Ovary (tissue), 9 donors: ENCODE results near the gene NTN5. TPM values are rescaled to one million over a fixed set of nuclear protein-coding genes. Genes with fewer than 3 reads are reported as not detected.
"Not testable (repeated sequence)": the region's sequence is repeated elsewhere in the genome, so short reads cannot be mapped to it uniquely, and the experiment has no call there.

Experiments
- DNase-seq, 5 donors: peaks; one replicate each; pipeline ENCODE4 v3.0.0-alpha.2; 2019 to 2020
- H3K27ac ChIP-seq, 2 donors: fragments of 200-600 bp; one replicate each; pipeline versions ENCODE4 v1.5.1 to v1.8.0; 2019 to 2022
- H3K27me3 ChIP-seq: fragments of 200-600 bp; one replicate; pipeline ENCODE4 v1.8.0; 2022
- H3K36me3 ChIP-seq: fragments of 200-600 bp; sonication (generic); one replicate; pipeline ENCODE4 v1.5.1; 2019
- H3K4me1 ChIP-seq: one replicate; pipeline ENCODE4 v1.8.1; 2013; ENCODE audit warnings: mild to moderate bottlenecking, moderate library complexity; ENCODE audit not compliant: insufficient read depth
- H3K4me3 ChIP-seq: fragments of 200-600 bp; sonication (generic); one replicate; pipeline ENCODE4 v1.5.1; 2017
- H3K9me3 ChIP-seq, 2 donors: fragments of 200-600 bp in 1 of 2; sonication (generic) in 1 of 2; one replicate each; pipeline versions ENCODE4 v1.5.1 to v1.8.1; 2013 to 2019; ENCODE audit warnings: mild to moderate bottlenecking in 1 of 2, moderate library complexity in 1 of 2
- EP300 ChIP-seq: sonication (generic); formaldehyde crosslinking; IDR thresholded peaks from one replicate; pipeline ENCODE4 v1.6.1; 2017; ENCODE audit warnings: antibody characterized with exemption
- POLR2A ChIP-seq: fragments of 450-650 bp; IDR thresholded peaks from one replicate; pipeline ENCODE4 v1.6.1; 2017; ENCODE audit warnings: antibody characterized with exemption, mild to moderate bottlenecking, moderate library complexity
- WGBS, 3 donors: extraction: QIAGEN DNeasy Blood & Tissue Kit in 1 of 3; methylation state at CpG; one replicate each; pipeline versions ENCODE4 v1.1.5 to v1.1.7; 2013 to 2017; 5-methylcytosine and 5-hydroxymethylcytosine counted together
- intact Hi-C, 4 donors: fragments of 100-400 bp; cut with DNase I; formaldehyde crosslinking; loops; one replicate each; pipeline versions ENCODE4 v1.11.0 to v1.15.1; 2022 to 2023
- polyA plus RNA-seq, 2 donors: library from polyadenylated mRNA; stranded (reverse); fragments of 200-250 nt in 1 of 2; fragments of 350-450 nt in 1 of 2; fragmentation: Illumina TruSeq in 1 of 2; extraction: RNeasy Lipid Tissue Mini Kit (QIAGEN cat#74804) in 1 of 2; gene quantifications; one replicate each; pipeline ENCODE4 v1.2.3, GENCODE V29; 2013 to 2014
- total RNA-seq, 7 donors: library from RNA; depleted of rRNA in 2 of 7; stranded (reverse); fragments of >200 nt in 2 of 7; fragmentation: NEBNext Ultra II Directional in 3 of 7; extraction: Animal tissue kit (Norgen Biotek cat#: 25700) in 3 of 7; gene quantifications; one replicate each; pipeline versions ENCODE4 v1.1.0 to v1.2.4, GENCODE V29; 2016 to 2023
- TF ChIP-seq, protein P1 (sequence below), 3 donors: fragments of 450-650 bp in 2 of 3; fragments of 200-600 bp in 1 of 3; IDR thresholded peaks; one replicate each; pipeline versions ENCODE4 v1.5.1 to v1.8.0; 2016 to 2022; ENCODE audit warnings: antibody characterized with exemption in 3 of 3, mild to moderate bottlenecking in 1 of 3
- donor health status: DM: no; HTN: no; CAD: no; lungs with moderate emphysema.
- donor health status: DM: no; HTN: no; CAD: no.
- donor health status: Bipolar disorder and iron deficiency.
- donor health status: DM: yes; HTN: yes; CAD: no.
- donor health status: DM: no; HTN: no; CAD: no.
- donor health status: DM: yes; HTN: yes; CAD: no.

NTN5 gene
- total and polyA plus RNA-seq, 9 donors, result 0.23 to 3.8 (median 2.0) TPM

DNA sequence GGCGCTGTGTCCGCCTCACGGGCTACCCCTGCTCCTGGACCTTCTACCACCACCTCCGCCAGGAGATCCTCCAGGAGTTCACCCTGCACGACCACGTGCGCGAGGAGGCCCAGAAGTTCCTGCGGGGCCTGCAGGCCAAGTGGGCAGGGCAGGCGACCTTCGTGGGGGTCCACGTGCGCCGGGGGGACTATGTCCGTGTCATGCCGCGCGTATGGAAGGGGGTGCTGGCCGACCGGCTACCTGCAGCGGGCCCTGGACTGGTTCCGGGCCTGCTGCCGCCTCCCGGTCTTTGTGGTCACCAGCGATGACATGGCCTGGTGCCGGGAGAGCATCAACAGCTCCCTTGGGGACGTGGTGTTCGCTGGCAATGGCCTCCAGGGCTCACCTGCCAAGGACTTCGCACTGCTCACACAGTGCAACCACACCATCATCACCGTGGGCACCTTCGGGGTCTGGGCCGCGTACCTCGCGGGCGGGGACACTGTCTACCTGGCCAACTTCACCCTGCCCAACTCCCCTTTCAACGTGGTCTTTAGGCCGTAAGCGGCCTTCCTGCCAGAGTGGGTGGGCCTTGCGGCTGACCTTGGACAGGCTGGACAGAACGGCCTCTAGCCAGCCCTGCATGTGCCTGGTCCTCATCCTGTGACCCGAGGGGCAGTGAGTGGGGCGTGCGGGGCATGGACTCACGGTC is 7.8 kb upstream of the NTN5 start:
- Histone ChIP-seq H3K9me3 (no peaks in the 10 kb centered on the region), H3K27me3 (no peaks in the 10 kb centered on the region), H3K27ac (no peak overlapping the region), H3K4me1 (peaks cover 2% of the 10 kb centered on the region), H3K4me3 (no peak overlapping the region), H3K36me3 (no peaks in the 10 kb centered on the region)
- DNase-seq, result peak in 1 of 5 donors; percentile 41
- WGBS, 3 donors, result 78 to 87% (median 78%) methylated on average over 36 to 45 of the region's 45 CpGs
- TF ChIP-seq, protein P1, sequence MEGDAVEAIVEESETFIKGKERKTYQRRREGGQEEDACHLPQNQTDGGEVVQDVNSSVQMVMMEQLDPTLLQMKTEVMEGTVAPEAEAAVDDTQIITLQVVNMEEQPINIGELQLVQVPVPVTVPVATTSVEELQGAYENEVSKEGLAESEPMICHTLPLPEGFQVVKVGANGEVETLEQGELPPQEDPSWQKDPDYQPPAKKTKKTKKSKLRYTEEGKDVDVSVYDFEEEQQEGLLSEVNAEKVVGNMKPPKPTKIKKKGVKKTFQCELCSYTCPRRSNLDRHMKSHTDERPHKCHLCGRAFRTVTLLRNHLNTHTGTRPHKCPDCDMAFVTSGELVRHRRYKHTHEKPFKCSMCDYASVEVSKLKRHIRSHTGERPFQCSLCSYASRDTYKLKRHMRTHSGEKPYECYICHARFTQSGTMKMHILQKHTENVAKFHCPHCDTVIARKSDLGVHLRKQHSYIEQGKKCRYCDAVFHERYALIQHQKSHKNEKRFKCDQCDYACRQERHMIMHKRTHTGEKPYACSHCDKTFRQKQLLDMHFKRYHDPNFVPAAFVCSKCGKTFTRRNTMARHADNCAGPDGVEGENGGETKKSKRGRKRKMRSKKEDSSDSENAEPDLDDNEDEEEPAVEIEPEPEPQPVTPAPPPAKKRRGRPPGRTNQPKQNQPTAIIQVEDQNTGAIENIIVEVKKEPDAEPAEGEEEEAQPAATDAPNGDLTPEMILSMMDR (IDR thresholded peaks at IDR 0.05), result no peak
- TF ChIP-seq POLR2A (no peak), EP300 (no peak)
- intact Hi-C loops, result no loop called here

DNA sequence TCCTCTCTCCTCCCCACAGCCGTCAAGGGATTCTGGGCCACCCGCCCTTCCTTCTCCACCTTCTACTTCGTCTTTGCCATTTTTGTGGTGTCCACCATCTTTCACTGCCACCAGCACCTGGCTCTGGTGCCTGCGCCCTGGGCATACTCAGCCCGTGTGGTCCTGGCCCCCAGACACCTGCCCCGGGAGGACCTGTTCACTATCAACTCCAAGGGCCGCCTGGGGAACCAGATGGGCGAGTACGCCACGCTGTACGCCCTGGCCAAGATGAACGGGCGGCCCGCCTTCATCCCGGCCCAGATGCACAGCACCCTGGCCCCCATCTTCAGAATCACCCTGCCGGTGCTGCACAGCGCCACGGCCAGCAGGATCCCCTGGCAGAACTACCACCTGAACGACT is 7.2 kb upstream of the NTN5 start:
- H3K27ac ChIP-seq, H3K27me3 ChIP-seq, H3K4me1 ChIP-seq, DNase-seq, H3K9me3 ChIP-seq, H3K4me3 ChIP-seq, H3K36me3 ChIP-seq, intact Hi-C loops: not testable (repeated sequence)
- 93 to 94% (median 93%) methylated on average over 19 of the region's 19 CpGs for WGBS, 3 donors

DNA sequence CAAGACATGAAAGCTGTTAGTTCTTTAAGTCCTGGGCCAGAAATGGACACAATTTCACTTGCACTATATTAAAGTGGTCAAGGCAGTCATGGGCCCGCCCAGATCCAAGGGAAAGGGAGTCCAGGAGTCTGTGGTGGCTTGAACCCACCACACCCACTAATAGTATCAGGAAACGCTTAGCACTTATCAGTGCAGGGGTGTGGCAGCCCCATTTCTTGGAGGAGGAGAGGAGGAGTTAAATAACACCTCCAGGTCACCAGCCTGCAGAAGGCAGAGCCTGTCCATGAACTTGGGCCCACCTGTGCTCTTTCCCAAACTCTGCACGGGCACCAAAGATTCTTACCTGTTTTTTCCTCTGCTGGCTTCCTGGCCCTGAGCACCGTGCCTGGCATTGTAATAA is 5.4 kb upstream of the NTN5 start:
- no peaks in the 10 kb centered on the region for H3K36me3 ChIP-seq
- intact Hi-C loops, result loop anchor here in 2 of 4 donors (5.0 kb wide), 2 partner anchors 34 to 59 kb away; no protein-coding TSS in a partner anchor
- H3K27ac ChIP-seq, result no peak overlapping the region
- no peaks in the 10 kb centered on the region for H3K9me3 ChIP-seq
- TF ChIP-seq, protein P1 (IDR thresholded peaks at IDR 0.05), result no peak
- TF ChIP-seq POLR2A (no peak), EP300 (no peak)
- H3K4me1 ChIP-seq, result peaks cover 5% of the 10 kb centered on the region
- DNase-seq, result no peak
- WGBS, 3 donors, result 67 to 70% (median 67%) methylated on average over 4 of the region's 4 CpGs
- H3K27me3 ChIP-seq, result no peaks in the 10 kb centered on the region
- H3K4me3 ChIP-seq, result no peak overlapping the region

DNA sequence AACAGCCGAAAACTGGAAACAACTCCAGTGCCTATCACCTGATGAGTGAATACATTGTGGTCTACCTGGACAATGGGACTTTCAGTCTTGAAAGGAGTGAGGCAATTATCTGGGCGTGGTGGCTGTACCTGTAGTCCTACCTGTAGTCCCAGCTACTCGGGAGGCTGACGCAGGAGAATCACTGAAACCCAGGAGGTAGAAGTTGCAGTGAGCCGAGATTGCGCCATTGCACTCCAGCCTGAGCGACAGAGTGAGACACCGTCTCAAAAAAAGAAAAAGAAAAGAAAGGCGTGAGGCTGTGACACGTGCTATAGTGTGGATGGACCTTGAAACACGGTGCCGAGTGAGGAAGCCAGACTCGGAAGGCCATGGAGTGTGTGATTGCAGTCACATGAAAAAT is 4.1 kb upstream of the NTN5 start:
- H3K27me3 ChIP-seq, result no peaks in the 10 kb centered on the region
- intact Hi-C loops, result loop anchor here in 2 of 4 donors (5.0 kb wide), 2 partner anchors 35 to 60 kb away; no protein-coding TSS in a partner anchor
- H3K36me3 ChIP-seq, result no peaks in the 10 kb centered on the region
- WGBS, 3 donors, result 89 to 91% (median 90%) methylated on average over 13 of the region's 13 CpGs
- DNase-seq, result no peak
- H3K27ac ChIP-seq, result no peak overlapping the region
- no peak overlapping the region for H3K4me3 ChIP-seq
- H3K4me1 ChIP-seq, result peaks cover 5% of the 10 kb centered on the region
- TF ChIP-seq, protein P1 (IDR thresholded peaks at IDR 0.05), result no peak
- TF ChIP-seq EP300 (no peak), POLR2A (no peak)
- no peaks in the 10 kb centered on the region for H3K9me3 ChIP-seq

DNA sequence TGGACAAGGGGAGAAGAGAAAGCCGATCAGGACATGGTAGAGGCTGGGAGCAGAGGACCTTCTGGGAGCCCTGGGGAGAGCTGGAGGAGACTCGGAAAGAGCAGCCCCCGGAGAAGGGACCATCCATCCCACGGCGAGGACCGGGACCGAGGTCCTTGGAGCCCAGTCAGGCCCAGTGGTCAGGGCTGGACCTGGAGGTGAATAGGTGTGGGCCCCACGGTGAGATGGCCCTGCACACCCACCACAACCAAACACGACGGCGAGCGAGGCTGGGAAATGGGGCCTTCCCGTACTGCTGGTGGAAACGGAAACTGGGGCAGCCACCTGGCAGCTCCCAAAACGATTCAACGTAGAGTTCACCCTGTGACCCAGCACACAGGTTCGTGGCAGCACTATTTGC is 3.7 kb upstream of the NTN5 start:
- H3K27ac ChIP-seq, result no peak overlapping the region
- peaks cover 5% of the 10 kb centered on the region for H3K4me1 ChIP-seq
- intact Hi-C loops, result loop anchor here in 2 of 4 donors (5.0 kb wide), 2 partner anchors 36 to 61 kb away; no protein-coding TSS in a partner anchor
- DNase-seq, result no peak
- no peaks in the 10 kb centered on the region for H3K9me3 ChIP-seq
- no peak overlapping the region for H3K4me3 ChIP-seq
- H3K27me3 ChIP-seq, result no peaks in the 10 kb centered on the region
- TF ChIP-seq, protein P1 (IDR thresholded peaks at IDR 0.05), result no peak
- no peak for TF ChIP-seq EP300
- no peak for TF ChIP-seq POLR2A
- H3K36me3 ChIP-seq, result no peaks in the 10 kb centered on the region
- 90 to 92% (median 91%) methylated on average over 17 of the region's 17 CpGs for WGBS, 3 donors
